GM13976 (cell line): Measurements from ENCODE around the gene NAT16.
"Not testable (repeated sequence)": the region's sequence is repeated elsewhere in the genome, so short reads cannot be mapped to it uniquely, and the experiment has no call there.

Experiments used
- DNase-seq: peaks from one replicate; pipeline ENCODE4 v3.0.0; 2012; ENCODE audit warnings: low spot score
- CTCF ChIP-seq: IDR thresholded peaks from 2 replicates; pipeline ENCODE4 v1.5.1; 2012; ENCODE audit warnings: borderline replicate concordance, mild to moderate bottlenecking; ENCODE audit not compliant: insufficient read depth; ENCODE audit errors: extremely low read depth, missing control alignments, control extremely low read depth
- in situ Hi-C: fragments of 300-500 bp; cut with MboI; formaldehyde crosslinking; loops from one replicate; pipeline ENCODE4 v1.12.0; 2022; ENCODE audit warnings: low sequenced_read_pairs, mixed read lengths, inconsistent platforms; ENCODE audit not compliant: unreplicated experiment

NAT16 gene

GRCh38 chr7:101202603-101202918, 22.5 kb upstream of the NAT16 start:
- no peak for DNase-seq
- no peak for TF ChIP-seq CTCF
- in situ Hi-C loops: no loop called here

GRCh38 chr7:101201695-101202602, 21.9 kb upstream of the NAT16 start:
- DNase-seq: no peak
- TF ChIP-seq CTCF: no peak
- in situ Hi-C loops: no loop called here

GRCh38 chr7:101200862-101201599, 20.9 kb upstream of the NAT16 start, which contains the start of gene MOGAT3:
MOGAT3 (minus strand) TSS chr7:101201036; CDS start chr7:101200854, 182 bp downstream.
- in situ Hi-C loops: no loop called here
- no peak for DNase-seq

GRCh38 chr7:101200504-101200861, 20.4 kb upstream of the NAT16 start:
- no peak for TF ChIP-seq CTCF
- in situ Hi-C loops: no loop called here
- DNase-seq: no peak

More at GRCh38 chr7:101200862-101201599, 20.9 kb upstream of the NAT16 start, which contains the start of gene MOGAT3:
- TF ChIP-seq CTCF: no peak

- DNase-seq: not testable (repeated sequence)
- in situ Hi-C loops: loop anchor here (10.0 kb wide), 1 partner anchor 55 kb away; no protein-coding TSS in a partner anchor
Measured at GRCh38 chr7:101199522-101199921, 19.4 kb upstream of the NAT16 start.

GRCh38 chr7:101198476-101198875, 18.4 kb upstream of the NAT16 start:
- in situ Hi-C loops: loop anchor here (10.0 kb wide), 1 partner anchor 54 kb away; no protein-coding TSS in a partner anchor

More at GRCh38 chr7:101198476-101198875, 18.4 kb upstream of the NAT16 start:
- no peak for DNase-seq
- no peak for TF ChIP-seq CTCF
